ENCODE results near the gene SLC25A18. TPM values are rescaled to one million over a fixed set of nuclear protein-coding genes. Genes with fewer than 3 reads are reported as not detected.
"Not testable (repeated sequence)": the region's sequence is repeated elsewhere in the genome, so short reads cannot be mapped to it uniquely, and the experiment has no call there.

SLC25A18 gene
- total RNA-seq, 1 donor from 2014 or later, result not detected

- no peak for TF ChIP-seq CTCF (conservative IDR thresholded peaks at IDR 0.05; ENCODE audit: low read depth, low read length)
- DNase-seq (ENCODE audit: low read depth), result no peak
Measured at GRCh38 chr22:17634696-17635095, 71.4 kb downstream of the SLC25A18 start.

GRCh38 chr22:17636850-17637249, 73.6 kb downstream of the SLC25A18 start:
- DNase-seq (ENCODE audit: low read depth); H3K4me3 ChIP-seq (ENCODE audit: low read depth, low read length): not testable (repeated sequence)

More at GRCh38 chr22:17634696-17635095, 71.4 kb downstream of the SLC25A18 start:
- H3K4me3 ChIP-seq (ENCODE audit: low read depth, low read length), result no peak overlapping the region

- H3K4me3 ChIP-seq (ENCODE audit: low read depth, low read length), result peak overlapping the region; percentile 87
- DNase-seq (ENCODE audit: low read depth), result no peak
Measured at GRCh38 chr22:17637490-17638181, 74.3 kb downstream of the SLC25A18 start.

GRCh38 chr22:17638182-17638431, 74.8 kb downstream of the SLC25A18 start:
- DNase-seq (ENCODE audit: low read depth), result peak; percentile 54
- no peak for TF ChIP-seq CTCF (conservative IDR thresholded peaks at IDR 0.05; ENCODE audit: low read depth, low read length)
- H3K4me3 ChIP-seq (ENCODE audit: low read depth, low read length), result peak overlapping the region; percentile 87

More at GRCh38 chr22:17637490-17638181, 74.3 kb downstream of the SLC25A18 start:
- TF ChIP-seq CTCF (conservative IDR thresholded peaks at IDR 0.05; ENCODE audit: low read depth, low read length), result no peak

GRCh38 chr22:17638432-17639246, 75.3 kb downstream of the SLC25A18 start, which contains the start of gene BCL2L13:
Gene BCL2L13 (plus strand): TSS chr22:17638757. CDS start chr22:17655712, 16,955 bp downstream.
- peak within 1 kb of the TSS; percentile 87 for H3K4me3 ChIP-seq (ENCODE audit: low read depth, low read length)
- TF ChIP-seq CTCF (conservative IDR thresholded peaks at IDR 0.05; ENCODE audit: low read depth, low read length), result no peak
- DNase-seq (ENCODE audit: low read depth), result peak; percentile 57

GRCh38 chr22:17639247-17639741, 76.0 kb downstream of the SLC25A18 start:
- TF ChIP-seq CTCF (conservative IDR thresholded peaks at IDR 0.05; ENCODE audit: low read depth, low read length), result no peak
- DNase-seq (ENCODE audit: low read depth), result no peak
- peak overlapping the region; percentile 87 for H3K4me3 ChIP-seq (ENCODE audit: low read depth, low read length)

Other genes starting within 250 kb of the SLC25A18 start
- gene CECR2, start 194.0 kb upstream of the SLC25A18 start, total RNA-seq, result 2.5 and 3.7 TPM in 2 replicates
- 101 and 109 TPM in 2 replicates for gene ATP6V1E1, start 65.3 kb downstream of the SLC25A18 start, total RNA-seq
- gene BCL2L13, start 75.3 kb downstream of the SLC25A18 start, total RNA-seq, result 35.3 and 39.9 TPM in 2 replicates
- 33.6 and 61.3 TPM in 2 replicates for gene BID, start 211.0 kb downstream of the SLC25A18 start, total RNA-seq

Data from epithelial cell of proximal tubule (primary cell).